GM10248 (cell line): ENCODE measurements around the gene ZYX.

ENCODE experiments used
- CTCF ChIA-PET: fragments of 300-600 bp; sonication (Branson Sonifier 250); formaldehyde crosslinking; extraction: SDS; loops from one replicate; lab custom pipeline; 2021; ENCODE audit warnings: antibody characterized with exemption; lab: Yijun Ruan, JAX
- POLR2A ChIA-PET: fragments of 350-650 bp; sonication (Branson Sonifier 250); formaldehyde crosslinking; extraction: SDS; loops from one replicate; lab custom pipeline; 2020; ENCODE audit warnings: antibody characterized with exemption; lab: Yijun Ruan, JAX
- DNase-seq: peaks from one replicate; pipeline ENCODE4 v3.0.0; 2012; ENCODE audit errors: extremely low spot score
- CTCF ChIP-seq: IDR thresholded peaks from 2 replicates; pipeline ENCODE4 v1.5.1; 2012; ENCODE audit warnings: mild to moderate bottlenecking, low read depth; ENCODE audit errors: extremely low read depth, missing control alignments, control extremely low read depth

The ZYX gene

GRCh38 chr7:143394777-143395176, 13.6 kb downstream of the ZYX start:
- no peak for TF ChIP-seq CTCF
- DNase-seq: no peak
- POLR2A ChIA-PET: interaction anchor here (0.7 kb wide), 1 partner anchor 626 kb away, joined by 4 read pairs; no protein-coding TSS in a partner anchor
- CTCF ChIA-PET: interaction anchor here (1.3 to 4.7 kb wide), 4 partner anchors 10 to 26 kb away, joined by 4 to 26 read pairs (median 6); no protein-coding TSS in a partner anchor

- no peak for DNase-seq
- no peak for TF ChIP-seq CTCF
- POLR2A ChIA-PET: no interaction called here
- CTCF ChIA-PET: interaction anchor here (1.3 to 4.7 kb wide), 5 partner anchors 11 to 27 kb away, joined by 4 to 26 read pairs (median 6); no protein-coding TSS in a partner anchor
Measured at GRCh38 chr7:143395187-143396149, 14.3 kb downstream of the ZYX start.

GRCh38 chr7:143396182-143396581, 15.0 kb downstream of the ZYX start:
- ChIA-PET POLR2A (no interaction called here), CTCF (interaction anchor here (1.5 to 4.7 kb wide), 4 partner anchors 12 to 27 kb away, joined by 5 to 26 read pairs (median 12); no protein-coding TSS in a partner anchor)
- no peak for DNase-seq
- TF ChIP-seq CTCF: no peak

- TF ChIP-seq CTCF: no peak
- DNase-seq: no peak
- CTCF ChIA-PET: interaction anchor here (2.1 to 4.7 kb wide), 3 partner anchors 13 to 19 kb away, joined by 8 to 26 read pairs (median 15); no protein-coding TSS in a partner anchor
- POLR2A ChIA-PET: no interaction called here
Measured at GRCh38 chr7:143396625-143397556, 15.7 kb downstream of the ZYX start.

DNA sequence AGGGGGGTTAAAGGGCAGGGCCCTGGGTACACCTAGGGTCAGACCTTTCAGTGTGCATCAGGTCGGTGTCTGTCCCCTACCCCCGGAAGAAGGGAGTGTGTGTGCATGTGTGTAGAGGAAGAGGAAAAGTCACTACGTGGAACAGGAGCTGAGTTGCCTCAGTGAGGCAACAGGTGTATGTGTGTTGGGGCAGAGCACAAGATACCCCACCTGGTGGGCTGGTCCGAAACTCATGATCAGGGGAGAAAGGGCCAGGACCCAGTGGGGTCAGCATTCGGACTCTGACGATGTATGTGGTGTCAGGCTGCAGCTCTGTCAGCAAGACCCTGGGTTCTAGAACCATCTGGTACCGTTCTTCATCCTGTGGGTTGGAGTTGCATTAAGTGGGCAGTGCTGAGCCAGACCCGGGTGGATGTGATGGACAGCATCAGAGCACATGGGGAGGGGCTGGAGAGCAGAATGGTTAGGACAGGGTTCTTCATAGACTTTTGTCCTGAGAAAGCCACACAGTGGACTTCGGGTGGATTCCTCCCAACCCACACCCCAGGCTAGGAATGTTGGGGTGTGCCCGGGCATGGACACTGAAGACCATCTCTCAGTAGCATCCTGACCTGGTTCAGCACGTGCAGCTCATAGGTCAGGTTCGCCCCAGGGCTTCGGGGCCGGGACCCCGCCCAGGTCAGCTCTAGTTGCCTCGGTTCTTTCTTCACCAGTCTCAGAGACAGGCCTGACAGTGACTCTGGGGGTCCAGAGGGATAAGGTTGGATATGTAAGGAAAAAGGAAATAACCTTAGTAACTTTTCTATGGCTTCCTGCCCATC, 16.8 kb downstream of the ZYX start:
- ChIA-PET CTCF (interaction anchor here (0.6 to 4.7 kb wide), 4 partner anchors 10 to 18 kb away, joined by 3 to 26 read pairs (median 12); no protein-coding TSS in a partner anchor), POLR2A (no interaction called here)
- no peak for TF ChIP-seq CTCF
- no peak for DNase-seq
